Muscle of leg (tissue), 11 donors: ENCODE measurements around the gene ALS2. TPM values are rescaled to one million over a fixed set of nuclear protein-coding genes. Genes with fewer than 3 reads are reported as not detected.
A peak's percentile ranks its signal among the peaks of the same experiment; 100 is the strongest.

Experiments used
- DNase-seq: peaks from one replicate; pipeline ENCODE4 v3.0.0; 2013
- H3K27ac ChIP-seq: one replicate; pipeline ENCODE4 v1.5.1; 2013; ENCODE audit warnings: mild to moderate bottlenecking, low read length, control low read depth
- H3K27me3 ChIP-seq: one replicate; pipeline ENCODE4 v1.6.1; 2013; ENCODE audit warnings: low read length; ENCODE audit not compliant: control insufficient read depth, insufficient read depth
- H3K36me3 ChIP-seq: one replicate; pipeline ENCODE4 v1.6.1; 2013; ENCODE audit warnings: low read length; ENCODE audit not compliant: control insufficient read depth, insufficient read depth
- H3K4me1 ChIP-seq: one replicate; pipeline ENCODE4 v1.6.1; 2013; ENCODE audit warnings: low read length; ENCODE audit not compliant: control insufficient read depth, insufficient read depth
- H3K4me3 ChIP-seq: one replicate; pipeline ENCODE4 v1.5.1; 2013; ENCODE audit warnings: low read length, control low read depth
- H3K9me3 ChIP-seq: replicated peaks from 2 replicates; pipeline ENCODE4 v1.6.1; 2013; ENCODE audit warnings: low read depth, low read length; ENCODE audit not compliant: control insufficient read depth
- WGBS: methylation state at CpG from one replicate; pipeline ENCODE4 v1.1.5; 2013; ENCODE audit warnings: missing lambda C conversion rate; ENCODE audit not compliant: insufficient coverage; 5-methylcytosine and 5-hydroxymethylcytosine counted together
- polyA plus RNA-seq, 8 donors: library from polyadenylated mRNA; unstranded; fragments of 120-200 nt; gene quantifications; one replicate each; pipeline versions ENCODE4 v1.2.1 to v1.2.3, GENCODE V29; 2013; ENCODE audit warnings: inconsistent platforms in 1 of 8, low replicate concordance in 1 of 8; ENCODE audit not compliant: insufficient read length in 8 of 8, insufficient read depth in 1 of 8
- total RNA-seq: library from RNA; stranded (reverse); fragments of 120-200 nt; gene quantifications from one replicate; pipeline ENCODE4 v1.2.4, GENCODE V29; 2013

The ALS2 gene
- total and polyA plus RNA-seq, 9 donors = 11.2 to 20.9 (median 14.8) TPM

DNA sequence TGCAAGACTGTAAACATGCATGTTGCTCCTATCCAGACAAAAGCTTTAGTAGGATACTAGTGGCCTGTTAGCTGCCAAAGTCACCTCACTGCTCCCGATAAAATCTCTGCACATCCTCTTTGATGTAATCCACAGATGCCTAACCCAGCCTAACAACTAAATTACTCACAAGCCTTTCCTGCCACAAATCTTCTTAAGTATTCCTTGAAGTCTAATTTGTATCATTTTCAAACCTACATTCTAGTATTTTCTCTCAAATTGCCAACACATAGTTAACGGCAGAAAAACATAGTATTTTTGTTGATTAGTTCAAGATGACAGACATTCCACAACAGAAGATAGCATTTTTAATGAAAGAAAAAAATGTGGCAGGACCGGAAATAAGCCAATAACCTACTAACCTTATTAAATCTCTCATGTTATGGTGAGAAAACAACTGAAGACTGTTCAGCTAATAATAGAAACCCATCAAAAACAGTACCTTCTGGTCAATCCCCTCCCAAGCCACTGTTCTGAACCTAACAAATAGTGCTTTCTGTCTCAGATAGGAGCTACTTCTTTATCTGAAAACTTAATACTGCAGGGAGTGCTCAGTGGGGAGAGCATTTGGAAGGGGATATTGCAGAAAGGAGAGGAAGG lies 82.0 kb downstream of the ALS2 start, which contains the start of gene MPP4:
Gene MPP4 (minus strand): TSS at position 57 of the 639 bp plus-strand sequence. CDS start 4,690 bp downstream, outside the sequence.
- WGBS = 0% methylated on average over 1 of the region's 3 CpGs
- peak; percentile 20 for DNase-seq
- Histone ChIP-seq H3K9me3 (no peaks in the 10 kb centered on the region), H3K4me3 (no peak within 1 kb of the TSS), H3K36me3 (peaks cover 3% of the 10 kb centered on the region), H3K27ac (peak within 1 kb of the TSS; percentile 63), H3K27me3 (no peaks in the 10 kb centered on the region), H3K4me1 (peaks cover 9% of the 10 kb centered on the region)

DNA sequence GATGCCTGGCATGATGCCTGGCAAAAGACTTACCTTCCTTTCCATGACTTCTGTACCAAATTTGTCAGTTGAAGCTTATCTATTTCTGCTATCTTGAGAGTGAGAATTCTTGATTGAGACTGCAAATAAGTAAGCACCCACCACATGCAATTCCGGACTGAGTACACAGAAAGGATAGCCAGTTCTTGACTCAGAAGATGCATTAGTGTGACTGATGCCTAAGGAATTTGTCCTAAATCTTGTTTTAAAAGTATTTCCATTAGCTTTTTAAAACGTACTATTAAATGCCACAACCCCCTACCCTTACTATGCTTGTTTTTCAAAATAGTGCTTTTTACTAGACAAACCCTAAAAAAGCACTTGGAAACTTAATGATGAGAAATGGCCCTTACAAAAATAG lies 82.8 kb downstream of the ALS2 start:
- Histone ChIP-seq H3K4me3 (no peak overlapping the region), H3K9me3 (no peaks in the 10 kb centered on the region), H3K27me3 (no peaks in the 10 kb centered on the region), H3K4me1 (peaks cover 9% of the 10 kb centered on the region), H3K27ac (no peak overlapping the region), H3K36me3 (peaks cover 3% of the 10 kb centered on the region)
- no CpG with 5 or more reads among the region's 2 CpGs for WGBS
- DNase-seq = peak; percentile 41

DNA sequence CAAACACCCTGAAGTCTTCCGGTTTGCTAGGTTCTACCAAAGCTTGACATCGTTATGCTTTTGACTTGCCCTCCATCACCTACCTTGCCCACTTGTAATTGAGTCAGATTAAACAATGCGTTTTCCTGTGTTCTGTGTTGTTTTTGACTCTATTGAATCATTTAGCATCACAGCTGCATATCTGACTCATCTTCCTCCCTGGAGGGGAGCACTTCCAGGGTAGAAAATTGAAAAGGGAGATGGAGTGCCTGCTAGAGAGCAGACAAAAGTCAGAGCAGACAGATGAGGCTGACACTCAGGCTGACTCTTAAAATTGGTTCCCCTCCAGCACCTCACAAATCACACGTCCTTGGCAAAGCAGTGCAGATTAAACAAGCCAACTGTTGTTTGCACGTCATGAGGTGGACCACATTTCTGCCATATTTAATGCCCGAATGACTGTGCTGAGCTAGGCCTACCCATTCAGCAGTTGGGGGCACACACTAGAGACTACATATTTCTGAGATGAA lies 84.5 kb downstream of the ALS2 start:
- no peak overlapping the region for H3K27ac ChIP-seq
- DNase-seq = peak; percentile 76

DNA sequence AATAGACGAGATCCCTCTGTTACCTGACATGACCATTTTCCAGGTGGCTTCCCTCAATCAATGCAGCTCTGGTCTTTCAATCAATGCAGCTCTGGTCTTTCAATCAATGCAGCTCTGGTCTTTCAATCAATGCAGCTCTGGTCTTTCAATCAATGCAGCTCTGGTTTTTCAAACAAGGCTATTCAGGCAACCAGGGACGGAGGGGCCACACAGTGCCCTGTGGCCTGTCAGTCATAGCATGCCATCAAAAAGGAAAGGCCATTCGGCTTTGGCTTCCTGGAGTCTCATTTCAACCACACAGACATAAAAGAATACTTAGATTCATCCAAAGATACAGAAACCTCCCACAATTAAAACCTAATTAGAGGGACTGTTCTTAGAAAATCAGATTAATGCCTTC lies 95.6 kb downstream of the ALS2 start:
- DNase-seq = no peak
- no peaks in the 10 kb centered on the region for H3K36me3 ChIP-seq
- no peaks in the 10 kb centered on the region for H3K27me3 ChIP-seq
- no peak overlapping the region for H3K27ac ChIP-seq
- H3K9me3 ChIP-seq = no peaks in the 10 kb centered on the region
- H3K4me1 ChIP-seq = no peaks in the 10 kb centered on the region
- no peak overlapping the region for H3K4me3 ChIP-seq
- WGBS = 67% methylated on average over 2 of the region's 3 CpGs

More for the DNA sequence above, 84.5 kb downstream of the ALS2 start:
- H3K27me3 ChIP-seq = no peaks in the 10 kb centered on the region
- no peak overlapping the region for H3K4me3 ChIP-seq
- no peaks in the 10 kb centered on the region for H3K9me3 ChIP-seq
- WGBS = 54% methylated on average over 3 of the region's 6 CpGs
- peaks cover 9% of the 10 kb centered on the region for H3K4me1 ChIP-seq
- H3K36me3 ChIP-seq = peaks cover 3% of the 10 kb centered on the region

DNA sequence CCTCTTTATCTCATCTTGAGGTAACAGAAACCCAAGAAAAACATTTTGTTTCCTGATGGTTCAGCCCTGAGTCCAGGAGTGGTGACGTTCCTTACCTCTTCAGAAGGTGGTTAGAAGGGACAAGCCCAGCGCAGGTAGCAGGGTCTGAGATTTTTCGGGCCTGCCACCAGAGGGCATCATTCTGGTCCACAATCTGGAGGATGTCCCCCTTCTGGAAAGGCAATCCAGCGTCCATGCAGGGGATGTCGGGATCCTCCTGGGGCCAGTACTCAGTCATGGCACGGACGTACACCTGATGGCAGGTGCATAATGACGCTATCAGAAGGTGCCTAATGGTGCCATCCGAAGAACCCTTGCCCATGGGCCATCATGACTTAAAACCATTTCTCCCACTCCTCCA lies 100.0 kb downstream of the ALS2 start:
- Histone ChIP-seq H3K36me3 (no peaks in the 10 kb centered on the region), H3K4me3 (no peak overlapping the region), H3K4me1 (no peaks in the 10 kb centered on the region), H3K9me3 (no peaks in the 10 kb centered on the region), H3K27me3 (no peaks in the 10 kb centered on the region), H3K27ac (no peak overlapping the region)
- no peak for DNase-seq
- WGBS = 42% methylated on average over 8 of the region's 9 CpGs

DNA sequence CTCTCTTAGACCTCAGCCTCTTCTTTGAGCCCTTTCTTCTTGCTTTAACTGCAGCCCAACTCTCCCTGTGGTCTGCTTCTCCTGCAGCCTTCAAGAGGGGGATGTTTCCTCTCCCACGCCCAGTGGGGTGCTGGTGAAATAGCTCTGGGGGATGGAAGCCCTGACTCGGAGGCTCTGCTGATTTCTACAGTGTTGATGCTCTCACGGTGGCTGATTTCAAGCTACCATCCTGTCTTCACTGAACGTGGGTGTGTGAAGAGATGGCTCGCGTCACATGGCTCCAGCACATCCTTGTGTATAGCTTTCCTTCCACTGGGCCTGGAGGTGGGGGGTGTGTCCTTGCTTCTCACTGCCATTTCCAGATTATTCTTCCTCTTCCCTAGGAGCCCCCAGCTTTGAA lies 102.3 kb downstream of the ALS2 start:
- 0% methylated on average over 1 of the region's 6 CpGs for WGBS
- H3K9me3 ChIP-seq = no peaks in the 10 kb centered on the region
- no peaks in the 10 kb centered on the region for H3K27me3 ChIP-seq
- no peaks in the 10 kb centered on the region for H3K36me3 ChIP-seq
- H3K4me3 ChIP-seq = no peak overlapping the region
- no peaks in the 10 kb centered on the region for H3K4me1 ChIP-seq
- H3K27ac ChIP-seq = no peak overlapping the region
- no peak for DNase-seq

DNA sequence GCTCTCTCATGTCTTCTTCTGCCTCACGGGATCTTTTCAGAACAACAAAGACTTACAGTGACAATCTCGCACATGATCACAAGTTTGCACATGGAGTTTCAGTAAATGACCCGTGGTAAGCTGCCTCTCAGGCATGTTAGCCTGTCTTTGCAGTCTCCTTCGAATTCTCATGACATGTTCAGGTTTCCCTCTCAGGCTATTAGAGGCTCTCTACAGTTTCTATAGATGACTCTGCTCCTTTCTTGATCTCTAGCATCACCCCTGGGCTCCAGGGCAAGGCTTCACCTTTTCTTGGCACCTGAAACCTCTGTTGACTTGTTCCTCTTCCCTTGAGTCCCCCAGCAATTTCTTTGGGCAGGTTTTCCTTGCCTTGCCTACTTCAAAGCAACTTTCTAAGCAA lies 105.3 kb downstream of the ALS2 start:
- no peak for DNase-seq
- Histone ChIP-seq H3K4me1 (no peaks in the 10 kb centered on the region), H3K27me3 (no peaks in the 10 kb centered on the region), H3K4me3 (no peak overlapping the region), H3K27ac (no peak overlapping the region), H3K36me3 (no peaks in the 10 kb centered on the region), H3K9me3 (no peaks in the 10 kb centered on the region)
- 83% methylated on average over 4 of the region's 4 CpGs for WGBS

DNA sequence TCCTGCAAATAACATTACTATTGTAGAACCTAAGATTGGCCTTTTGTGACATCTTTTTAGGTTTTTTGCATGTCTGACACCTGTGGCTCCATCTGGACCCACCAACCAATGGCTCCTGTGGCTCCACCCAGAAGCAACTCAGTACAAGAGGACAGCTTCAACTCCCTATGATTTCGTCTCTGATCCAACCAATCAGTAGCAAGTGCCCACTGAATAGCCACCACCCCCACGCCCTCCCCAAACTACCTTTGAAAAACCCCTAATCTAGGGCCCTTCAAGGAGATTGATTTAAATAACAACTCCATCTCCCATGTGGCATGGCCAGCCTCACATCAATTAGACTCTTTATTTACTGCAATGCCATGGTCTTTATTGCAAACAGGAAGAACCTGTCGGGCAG lies 105.9 kb downstream of the ALS2 start:
- no peaks in the 10 kb centered on the region for H3K9me3 ChIP-seq

DNA sequence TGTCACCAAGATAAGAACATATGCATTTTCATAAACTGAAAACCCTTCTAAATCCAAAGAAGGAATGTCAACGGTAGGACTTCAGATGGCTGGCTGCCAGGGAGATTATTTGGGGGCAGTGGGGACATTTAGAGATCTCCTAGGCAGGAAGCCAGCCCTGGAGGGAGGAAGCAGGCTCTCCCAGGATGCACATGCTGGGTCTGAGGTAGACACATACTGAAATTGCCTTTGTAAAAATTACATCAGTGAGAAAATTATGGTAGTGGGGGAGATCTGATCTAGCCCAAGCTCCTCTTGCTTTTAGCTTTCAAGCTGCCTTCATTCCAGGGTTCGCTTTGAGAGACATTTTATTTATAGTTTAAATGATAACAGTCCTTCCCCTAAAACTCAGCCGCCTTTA lies 106.4 kb downstream of the ALS2 start:
- Histone ChIP-seq H3K4me3 (no peak overlapping the region), H3K4me1 (no peaks in the 10 kb centered on the region), H3K36me3 (no peaks in the 10 kb centered on the region), H3K27me3 (no peaks in the 10 kb centered on the region), H3K27ac (no peak overlapping the region), H3K9me3 (no peaks in the 10 kb centered on the region)
- no peak for DNase-seq
- WGBS = no CpG with 5 or more reads among the region's 3 CpGs

More for the DNA sequence above, 105.9 kb downstream of the ALS2 start:
- Histone ChIP-seq H3K27me3 (no peaks in the 10 kb centered on the region), H3K36me3 (no peaks in the 10 kb centered on the region), H3K27ac (no peak overlapping the region), H3K4me3 (no peak overlapping the region), H3K4me1 (no peaks in the 10 kb centered on the region)
- WGBS = 69% methylated on average over 2 of the region's 3 CpGs
- no peak for DNase-seq

DNA sequence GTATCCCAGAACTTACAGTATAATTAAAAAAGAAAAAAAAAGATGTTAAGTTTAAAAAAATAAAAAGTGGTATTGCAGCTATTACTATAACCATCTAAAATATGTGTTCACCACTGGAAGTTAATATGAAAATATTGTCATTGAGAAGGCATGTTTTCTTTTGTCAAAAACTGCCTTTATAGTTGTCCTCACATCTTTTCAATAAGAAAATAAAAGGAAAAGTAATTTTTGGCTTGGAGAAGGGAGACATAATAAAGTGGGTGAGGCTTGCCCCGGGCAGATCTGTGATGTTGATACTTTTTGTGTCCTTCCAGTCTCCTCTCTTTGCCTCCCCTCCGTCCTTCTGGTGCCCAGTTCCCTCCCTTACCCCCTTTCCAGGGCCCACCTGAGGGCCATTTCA lies 107.2 kb downstream of the ALS2 start:
- no peaks in the 10 kb centered on the region for H3K4me1 ChIP-seq
- 67% methylated on average over 1 of the region's 2 CpGs for WGBS
- no peaks in the 10 kb centered on the region for H3K27me3 ChIP-seq
- no peak for DNase-seq
- H3K9me3 ChIP-seq = no peaks in the 10 kb centered on the region
- H3K36me3 ChIP-seq = no peaks in the 10 kb centered on the region
- H3K27ac ChIP-seq = no peak overlapping the region
- no peak overlapping the region for H3K4me3 ChIP-seq
